GM04503 (cell line): ENCODE data around the gene RPS6KB2.

ENCODE experiments used
- DNase-seq: peaks from one replicate; pipeline ENCODE4 v3.0.0-alpha.2; 2012; ENCODE audit warnings: low read depth

RPS6KB2 gene

GRCh38 chr11:67429722-67430121, 1.4 kb downstream of the RPS6KB2 start:
- DNase-seq, result no peak

GRCh38 chr11:67431346-67432249, 3.3 kb downstream of the RPS6KB2 start:
- no peak for DNase-seq

- DNase-seq, result no peak
These were observed 4.5 kb downstream of the RPS6KB2 start for GRCh38 chr11:67432655-67433349.

- no peak for DNase-seq
These were observed 5.5 kb downstream of the RPS6KB2 start for GRCh38 chr11:67433536-67434394.

DNA sequence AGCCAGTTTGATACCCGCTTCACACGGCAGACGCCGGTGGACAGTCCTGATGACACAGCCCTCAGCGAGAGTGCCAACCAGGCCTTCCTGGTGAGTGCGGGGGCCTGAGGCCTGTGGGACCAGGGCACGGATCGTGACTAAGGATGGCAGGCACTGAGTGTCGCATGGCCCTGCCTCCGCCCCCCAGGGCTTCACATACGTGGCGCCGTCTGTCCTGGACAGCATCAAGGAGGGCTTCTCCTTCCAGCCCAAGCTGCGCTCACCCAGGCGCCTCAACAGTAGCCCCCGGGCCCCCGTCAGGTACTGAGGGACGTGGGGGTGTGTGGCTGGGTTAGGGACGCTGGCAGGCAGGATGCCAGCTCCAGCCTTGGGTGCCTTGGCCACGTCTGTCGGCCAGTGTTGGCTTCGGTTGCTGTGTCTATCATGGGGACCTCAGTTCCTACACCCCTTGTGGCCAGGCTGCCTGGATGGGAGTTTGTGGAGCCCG, 6.1 kb downstream of the RPS6KB2 start:
- DNase-seq, result no peak

DNA sequence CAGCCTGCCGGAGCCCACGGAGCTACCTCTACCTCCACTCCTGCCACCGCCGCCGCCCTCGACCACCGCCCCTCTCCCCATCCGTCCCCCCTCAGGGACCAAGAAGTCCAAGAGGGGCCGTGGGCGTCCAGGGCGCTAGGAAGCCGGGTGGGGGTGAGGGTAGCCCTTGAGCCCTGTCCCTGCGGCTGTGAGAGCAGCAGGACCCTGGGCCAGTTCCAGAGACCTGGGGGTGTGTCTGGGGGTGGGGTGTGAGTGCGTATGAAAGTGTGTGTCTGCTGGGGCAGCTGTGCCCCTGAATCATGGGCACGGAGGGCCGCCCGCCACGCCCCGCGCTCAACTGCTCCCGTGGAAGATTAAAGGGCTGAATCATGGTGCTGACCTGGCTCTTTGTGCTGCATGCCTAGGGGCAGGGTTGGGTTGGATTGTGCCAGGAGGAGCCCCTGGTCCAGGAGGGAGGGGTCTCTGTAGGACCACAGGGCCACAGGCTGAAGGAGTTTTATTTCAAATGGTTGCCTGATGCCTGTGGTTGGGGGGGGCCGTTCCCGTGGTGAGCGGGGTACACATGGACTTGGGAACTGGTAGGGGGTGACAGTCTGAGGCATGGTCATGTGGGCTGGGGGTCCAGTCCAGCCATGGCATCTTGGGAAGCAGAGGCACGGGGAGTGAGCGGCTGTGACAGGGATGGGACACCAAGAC, 6.9 kb downstream of the RPS6KB2 start:
- no peak for DNase-seq

GRCh38 chr11:67435727-67436458, 7.6 kb downstream of the RPS6KB2 start:
- DNase-seq, result no peak

DNA sequence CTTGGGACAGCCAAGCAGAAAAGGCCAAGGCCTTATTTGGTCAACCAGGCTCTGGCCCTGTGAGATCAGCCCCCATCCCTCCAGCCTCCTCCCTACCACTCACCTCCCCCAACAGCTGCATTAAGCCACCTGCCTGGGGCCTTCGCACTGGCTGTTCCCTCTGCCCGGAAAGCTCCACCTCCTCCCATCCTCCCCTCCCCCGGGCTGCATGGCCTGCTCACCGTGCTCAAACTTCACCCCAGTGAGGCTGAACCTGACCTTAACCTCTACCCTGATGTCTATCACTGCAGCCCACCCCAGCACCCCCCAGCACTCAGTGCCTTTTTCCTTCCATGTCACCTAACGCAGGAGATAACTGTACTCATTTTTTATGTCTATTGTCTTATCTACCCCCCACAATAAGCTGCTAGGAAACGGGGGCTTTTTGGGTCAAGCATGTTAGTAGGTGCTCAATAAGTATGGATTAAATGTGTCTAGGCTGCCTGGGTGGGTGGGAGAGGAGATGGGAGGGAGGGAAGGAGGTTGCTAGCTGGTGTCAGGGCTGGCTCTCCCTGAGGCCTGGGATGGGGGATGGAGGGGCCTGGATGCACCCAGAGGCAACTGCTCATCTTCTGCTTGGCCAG, 8.3 kb downstream of the RPS6KB2 start:
- no peak for DNase-seq

GRCh38 chr11:67437082-67437808, 9.0 kb downstream of the RPS6KB2 start, which contains the start of gene PTPRCAP:
TSS of gene PTPRCAP (minus strand) at chr11:67437682. CDS start at chr11:67437619, 63 bp downstream.
- DNase-seq, result no peak

GRCh38 chr11:67437809-67438157, 9.5 kb downstream of the RPS6KB2 start:
- DNase-seq, result no peak

DNA sequence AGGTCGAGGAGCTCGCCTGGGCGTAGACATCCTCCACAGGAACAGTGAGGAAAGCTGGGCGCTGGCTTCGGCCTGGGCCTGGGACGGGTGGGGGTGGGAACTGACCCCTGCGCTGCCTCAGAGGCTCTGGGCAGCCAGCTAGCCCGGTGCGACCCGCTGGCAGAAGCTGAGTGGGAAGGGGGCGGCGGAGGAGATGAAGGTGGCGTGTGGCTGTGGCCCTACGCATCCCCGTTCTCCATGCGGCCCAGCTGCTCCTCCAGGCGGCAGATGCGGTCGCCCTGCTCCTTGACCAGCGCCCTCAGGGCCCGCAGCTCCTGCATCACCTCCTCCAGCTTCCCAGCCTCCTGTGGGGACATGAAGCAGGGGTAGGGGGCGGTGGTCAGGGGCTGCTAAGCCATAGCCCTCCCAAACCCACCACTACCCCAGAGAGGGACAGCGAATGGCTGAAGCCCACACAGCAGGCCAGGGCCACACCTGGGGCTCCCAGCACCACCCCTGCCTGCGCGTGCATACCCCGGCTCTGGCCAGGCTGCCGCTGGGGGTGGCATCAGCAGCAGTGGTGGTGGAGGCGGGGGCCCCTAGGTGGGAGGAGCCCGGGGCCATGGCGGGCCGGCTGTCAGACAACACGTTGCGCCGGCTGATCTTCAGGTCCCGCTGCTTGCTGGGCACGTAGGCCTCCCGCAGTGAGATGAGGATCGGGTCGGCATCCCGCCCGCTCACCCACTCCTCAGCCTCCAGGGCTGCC, 10.0 kb downstream of the RPS6KB2 start:
- no peak for DNase-seq

- DNase-seq, result no peak
These were observed 11.3 kb downstream of the RPS6KB2 start for GRCh38 chr11:67439321-67440228.

- no peak for DNase-seq
These were observed 12.2 kb downstream of the RPS6KB2 start for GRCh38 chr11:67440229-67441097.

DNA sequence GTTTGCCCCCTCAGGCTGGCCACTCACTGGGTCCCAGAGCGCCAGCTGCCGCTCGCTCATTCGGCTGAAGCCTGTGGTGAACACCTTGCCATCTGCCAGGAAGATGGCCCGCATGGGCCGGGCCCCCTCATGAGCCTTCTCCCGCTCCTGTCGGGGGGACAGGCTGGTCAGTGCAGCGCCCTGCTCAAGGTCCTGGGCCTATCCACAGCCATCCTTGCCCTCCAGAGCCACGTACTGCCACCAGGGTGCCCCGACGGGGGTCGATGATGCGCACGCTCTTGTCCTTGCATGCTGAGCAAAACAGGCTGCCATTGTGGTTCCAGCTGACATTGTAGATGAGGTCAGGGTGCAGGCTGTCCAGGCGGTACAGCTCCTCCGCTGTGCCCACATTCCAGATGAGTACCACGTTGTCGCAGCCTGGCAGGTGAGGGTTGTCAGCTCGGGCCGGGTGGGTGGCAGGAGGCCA, 12.8 kb downstream of the RPS6KB2 start:
- DNase-seq, result no peak

GRCh38 chr11:67441731-67442351, 13.5 kb downstream of the RPS6KB2 start:
- DNase-seq, result no peak
